ENCODE results near the gene MMADHC.

- no peak for TF ChIP-seq CTCF (IDR thresholded peaks at IDR 0.05; ENCODE audit: poor library complexity)
- no peak for TF ChIP-seq EZH2 (IDR thresholded peaks at IDR 0.05; ENCODE audit: borderline replicate concordance)
- no peak for TF ChIP-seq EZH2phosphoT487 (IDR thresholded peaks at IDR 0.05; ENCODE audit: low read depth, severe bottlenecking, unreplicated experiment)
Measured at GRCh38 chr2:149634103-149634502, 46.5 kb upstream of the MMADHC start.

Data from hepatocyte (in vitro differentiated cells).